HEK293 (cell line): ENCODE results near the gene MAML1.
A peak's percentile ranks its signal among the peaks of the same experiment; 100 is the strongest.

Experiments
- KLF1 ChIP-seq: fragments of 450-650 bp; formaldehyde crosslinking; IDR thresholded peaks from 2 replicates; pipeline ENCODE4 v1.5.1; 2016; ENCODE audit warnings: missing biosample characterization, missing genetic modification characterization
- KLF9 ChIP-seq: fragments of 450-650 bp; formaldehyde crosslinking; IDR thresholded peaks from 2 replicates; pipeline ENCODE4 v1.5.1; 2016; ENCODE audit warnings: missing biosample characterization, missing genetic modification characterization, low read depth
- OSR2 ChIP-seq: fragments of 450-650 bp; formaldehyde crosslinking; IDR thresholded peaks from 2 replicates; pipeline ENCODE4 v1.5.1; 2016; ENCODE audit warnings: missing biosample characterization, missing genetic modification characterization
- OVOL3 ChIP-seq: fragments of 450-650 bp; formaldehyde crosslinking; IDR thresholded peaks from 2 replicates; pipeline ENCODE4 v1.5.1; 2016; ENCODE audit warnings: missing biosample characterization, missing genetic modification characterization
- RBAK ChIP-seq: fragments of 450-650 bp; formaldehyde crosslinking; IDR thresholded peaks from 2 replicates; pipeline ENCODE4 v1.5.1; 2016; ENCODE audit warnings: missing biosample characterization, missing genetic modification characterization
- SP3 ChIP-seq: fragments of 450-650 bp; formaldehyde crosslinking; IDR thresholded peaks from 2 replicates; pipeline ENCODE4 v1.5.1; 2016; ENCODE audit warnings: missing biosample characterization, missing genetic modification characterization
- WT1 ChIP-seq: fragments of 450-650 bp; formaldehyde crosslinking; IDR thresholded peaks from 2 replicates; pipeline ENCODE4 v1.5.1; 2016; ENCODE audit warnings: missing biosample characterization, missing genetic modification characterization
- YY1 ChIP-seq: fragments of 450-650 bp; formaldehyde crosslinking; IDR thresholded peaks from 2 replicates; pipeline ENCODE4 v1.5.1; 2018; ENCODE audit warnings: missing biosample characterization, missing genetic modification characterization
- ZFP37 ChIP-seq: fragments of 450-650 bp; formaldehyde crosslinking; IDR thresholded peaks from 2 replicates; pipeline ENCODE4 v1.5.1; 2016; ENCODE audit warnings: missing biosample characterization, missing genetic modification characterization
- ZNF132 ChIP-seq: fragments of 450-650 bp; formaldehyde crosslinking; IDR thresholded peaks from 2 replicates; pipeline ENCODE4 v1.5.1; 2017; ENCODE audit warnings: missing biosample characterization, missing genetic modification characterization, borderline replicate concordance
- ZNF169 ChIP-seq: fragments of 450-650 bp; formaldehyde crosslinking; IDR thresholded peaks from 2 replicates; pipeline ENCODE4 v1.5.1; 2016; ENCODE audit warnings: missing biosample characterization, missing genetic modification characterization
- ZNF174 ChIP-seq: fragments of 450-650 bp; formaldehyde crosslinking; IDR thresholded peaks from 2 replicates; pipeline ENCODE4 v1.5.0; 2017; ENCODE audit warnings: missing biosample characterization, mild to moderate bottlenecking, missing genetic modification characterization
- ZNF19 ChIP-seq: fragments of 450-650 bp; formaldehyde crosslinking; IDR thresholded peaks from 2 replicates; pipeline ENCODE4; 2016; ENCODE audit warnings: missing biosample characterization, missing genetic modification characterization, low read depth
- ZNF214 ChIP-seq: fragments of 450-650 bp; formaldehyde crosslinking; IDR thresholded peaks from 2 replicates; pipeline ENCODE4 v1.5.1; 2017; ENCODE audit warnings: missing biosample characterization, mild to moderate bottlenecking, missing genetic modification characterization, borderline replicate concordance
- ZNF266 ChIP-seq: fragments of 450-650 bp; formaldehyde crosslinking; IDR thresholded peaks from 2 replicates; pipeline ENCODE4 v1.5.1; 2016; ENCODE audit warnings: missing biosample characterization, missing genetic modification characterization, low read depth
- ZNF302 ChIP-seq: fragments of 450-650 bp; formaldehyde crosslinking; IDR thresholded peaks from 2 replicates; pipeline ENCODE4 v1.5.1; 2016; ENCODE audit warnings: missing biosample characterization, missing genetic modification characterization, low read depth
- ZNF324 ChIP-seq: fragments of 450-650 bp; formaldehyde crosslinking; IDR thresholded peaks from 2 replicates; pipeline ENCODE4 v1.5.1; 2016; ENCODE audit warnings: missing biosample characterization, missing genetic modification characterization
- ZNF354C ChIP-seq: fragments of 450-650 bp; formaldehyde crosslinking; IDR thresholded peaks from 2 replicates; pipeline ENCODE4 v1.5.1; 2016; ENCODE audit warnings: missing biosample characterization, missing genetic modification characterization, low read depth, borderline replicate concordance
- ZNF394 ChIP-seq: fragments of 450-650 bp; formaldehyde crosslinking; IDR thresholded peaks from 2 replicates; pipeline ENCODE4 v1.5.1; 2016; ENCODE audit warnings: missing biosample characterization, missing genetic modification characterization, mild to moderate bottlenecking, moderate library complexity, borderline replicate concordance
- ZNF433 ChIP-seq: fragments of 450-650 bp; formaldehyde crosslinking; IDR thresholded peaks from 2 replicates; pipeline ENCODE4 v1.5.1; 2016; ENCODE audit warnings: missing biosample characterization, missing genetic modification characterization, low read depth
- ZNF449 ChIP-seq: fragments of 450-650 bp; formaldehyde crosslinking; IDR thresholded peaks from 2 replicates; pipeline ENCODE4 v1.5.1; 2017; ENCODE audit warnings: missing biosample characterization, mild to moderate bottlenecking, missing genetic modification characterization, moderate library complexity
- ZNF48 ChIP-seq: fragments of 450-650 bp; formaldehyde crosslinking; IDR thresholded peaks from 2 replicates; pipeline ENCODE4 v1.5.1; 2016; ENCODE audit warnings: missing biosample characterization, missing genetic modification characterization
- ZNF529 ChIP-seq: fragments of 450-650 bp; formaldehyde crosslinking; IDR thresholded peaks from 2 replicates; pipeline ENCODE4 v1.5.1; 2017; ENCODE audit warnings: missing genetic modification characterization, missing biosample characterization; ENCODE audit not compliant: insufficient replicate concordance
- ZNF544 ChIP-seq: fragments of 450-650 bp; formaldehyde crosslinking; IDR thresholded peaks from 2 replicates; pipeline ENCODE4 v1.5.0; 2017; ENCODE audit warnings: missing biosample characterization, missing genetic modification characterization
- ZNF585B ChIP-seq: fragments of 450-650 bp; formaldehyde crosslinking; IDR thresholded peaks from 2 replicates; pipeline ENCODE4 v1.5.1; 2016; ENCODE audit warnings: missing biosample characterization, missing genetic modification characterization
- ZNF610 ChIP-seq: fragments of 450-650 bp; formaldehyde crosslinking; IDR thresholded peaks from 2 replicates; pipeline ENCODE4 v1.5.1; 2016; ENCODE audit warnings: missing biosample characterization, missing genetic modification characterization, borderline replicate concordance
- ZNF621 ChIP-seq: fragments of 450-650 bp; formaldehyde crosslinking; IDR thresholded peaks from 2 replicates; pipeline ENCODE4 v1.5.1; 2017; ENCODE audit warnings: missing biosample characterization, missing genetic modification characterization
- ZNF624 ChIP-seq: fragments of 450-650 bp; formaldehyde crosslinking; IDR thresholded peaks from 2 replicates; pipeline ENCODE4 v1.5.1; 2017; ENCODE audit warnings: missing biosample characterization, missing genetic modification characterization
- ZNF626 ChIP-seq: fragments of 450-650 bp; sonication (Bioruptor Pico); formaldehyde crosslinking; IDR thresholded peaks from 2 replicates; pipeline ENCODE4 v1.5.1; 2018; ENCODE audit warnings: missing biosample characterization, missing genetic modification characterization, inconsistent platforms
- ZNF629 ChIP-seq: fragments of 450-650 bp; formaldehyde crosslinking; IDR thresholded peaks from 2 replicates; pipeline ENCODE4 v1.5.1; 2017; ENCODE audit warnings: missing biosample characterization, missing genetic modification characterization
- ZNF645 ChIP-seq: fragments of 450-650 bp; formaldehyde crosslinking; IDR thresholded peaks from 2 replicates; pipeline ENCODE4; 2016; ENCODE audit warnings: missing biosample characterization, missing genetic modification characterization
- ZNF670 ChIP-seq: fragments of 450-650 bp; formaldehyde crosslinking; IDR thresholded peaks from 2 replicates; pipeline ENCODE4 v1.5.1; 2016; ENCODE audit warnings: missing biosample characterization, missing genetic modification characterization, low read depth
- ZNF677 ChIP-seq: fragments of 450-650 bp; IDR thresholded peaks from 2 replicates; pipeline ENCODE4 v1.5.0; 2018; ENCODE audit warnings: missing biosample characterization, mild to moderate bottlenecking, missing genetic modification characterization, moderate library complexity
- ZNF785 ChIP-seq: fragments of 450-650 bp; formaldehyde crosslinking; IDR thresholded peaks from 2 replicates; pipeline ENCODE4 v1.5.1; 2016; ENCODE audit warnings: missing biosample characterization, missing genetic modification characterization
- TF ChIP-seq, protein P1 (sequence below): fragments of 450-650 bp; formaldehyde crosslinking; IDR thresholded peaks from 2 replicates; pipeline ENCODE4 v1.5.1; 2016; ENCODE audit warnings: missing biosample characterization, missing genetic modification characterization

MAML1 gene

DNA sequence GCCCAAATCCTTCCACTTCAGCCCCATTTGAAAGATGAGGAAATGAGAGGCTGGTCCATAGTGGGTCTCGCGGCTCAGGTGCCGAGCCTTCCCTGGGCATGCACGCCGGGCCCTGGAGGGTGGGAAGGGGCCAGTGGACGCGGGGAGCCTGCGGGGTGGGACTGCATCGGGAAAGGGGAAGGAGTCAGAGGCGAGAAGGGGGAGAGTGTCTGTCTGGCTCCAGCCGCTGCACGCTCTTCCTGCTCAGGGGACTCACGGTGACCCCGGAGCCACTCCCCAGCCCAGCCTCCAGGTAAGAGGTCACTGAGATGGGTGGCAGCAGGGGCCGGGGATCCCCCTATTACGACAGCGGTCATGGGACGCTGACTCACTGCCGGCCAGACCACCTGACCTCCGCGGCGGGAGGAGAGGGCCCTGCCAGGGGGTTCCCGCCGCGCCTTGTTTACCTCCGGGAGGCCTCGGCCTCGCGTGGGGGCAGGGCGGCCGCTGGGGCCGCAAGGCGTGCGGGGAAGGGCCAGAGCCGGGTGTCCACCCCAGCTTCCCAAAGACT lies 86.2 kb downstream of the MAML1 start (continued):
- TF ChIP-seq ZNF266 (tag by site-specific recombination) (no peak), ZNF585B (tag by site-specific recombination) (no peak), OVOL3 (no peak), ZNF785 (tag by site-specific recombination) (peak; percentile 85; the same call in 1 of the 2 replicates), ZNF529 (no peak), SP3 (tag by site-specific recombination) (peak; percentile 97), ZNF610 (peak; percentile 72; the same call in 1 of the 2 replicates), ZNF670 (no peak), ZFP37 (tag by site-specific recombination) (peak; percentile 71), WT1 (tag by site-specific recombination) (peak; percentile 92), RBAK (tag by site-specific recombination) (no peak), ZNF19 (tag by site-specific recombination) (no peak), ZNF544 (tag by site-specific recombination) (no peak), ZNF132 (tag by site-specific recombination) (no peak), ZNF449 (tag by site-specific recombination) (no peak; the same call in 1 of the 2 replicates), ZNF174 (tag by site-specific recombination) (no peak), ZNF354C (tag by site-specific recombination) (no peak), ZNF624 (tag by site-specific recombination) (no peak), ZNF677 (tag by site-specific recombination) (no peak), ZNF324 (tag by site-specific recombination) (peak; percentile 93), OSR2 (tag by site-specific recombination) (no peak; the same call in 1 of the 2 replicates), ZNF302 (tag by site-specific recombination) (no peak), ZNF48 (tag by site-specific recombination) (no peak), ZNF433 (tag by site-specific recombination) (no peak), YY1 (0 out of 2 replicates have a peak, but pooled peaks have one; percentile 28), ZNF214 (tag by site-specific recombination) (no peak), ZNF394 (peak; percentile 82), KLF1 (tag by site-specific recombination) (peak; percentile 90), ZNF621 (no peak), ZNF629 (tag by site-specific recombination) (peak; percentile 99), KLF9 (tag by site-specific recombination) (peak; percentile 69), ZNF626 (tag by site-specific recombination) (no peak), ZNF169 (tag by site-specific recombination) (no peak), ZNF645 (no peak)
- TF ChIP-seq, protein P1, sequence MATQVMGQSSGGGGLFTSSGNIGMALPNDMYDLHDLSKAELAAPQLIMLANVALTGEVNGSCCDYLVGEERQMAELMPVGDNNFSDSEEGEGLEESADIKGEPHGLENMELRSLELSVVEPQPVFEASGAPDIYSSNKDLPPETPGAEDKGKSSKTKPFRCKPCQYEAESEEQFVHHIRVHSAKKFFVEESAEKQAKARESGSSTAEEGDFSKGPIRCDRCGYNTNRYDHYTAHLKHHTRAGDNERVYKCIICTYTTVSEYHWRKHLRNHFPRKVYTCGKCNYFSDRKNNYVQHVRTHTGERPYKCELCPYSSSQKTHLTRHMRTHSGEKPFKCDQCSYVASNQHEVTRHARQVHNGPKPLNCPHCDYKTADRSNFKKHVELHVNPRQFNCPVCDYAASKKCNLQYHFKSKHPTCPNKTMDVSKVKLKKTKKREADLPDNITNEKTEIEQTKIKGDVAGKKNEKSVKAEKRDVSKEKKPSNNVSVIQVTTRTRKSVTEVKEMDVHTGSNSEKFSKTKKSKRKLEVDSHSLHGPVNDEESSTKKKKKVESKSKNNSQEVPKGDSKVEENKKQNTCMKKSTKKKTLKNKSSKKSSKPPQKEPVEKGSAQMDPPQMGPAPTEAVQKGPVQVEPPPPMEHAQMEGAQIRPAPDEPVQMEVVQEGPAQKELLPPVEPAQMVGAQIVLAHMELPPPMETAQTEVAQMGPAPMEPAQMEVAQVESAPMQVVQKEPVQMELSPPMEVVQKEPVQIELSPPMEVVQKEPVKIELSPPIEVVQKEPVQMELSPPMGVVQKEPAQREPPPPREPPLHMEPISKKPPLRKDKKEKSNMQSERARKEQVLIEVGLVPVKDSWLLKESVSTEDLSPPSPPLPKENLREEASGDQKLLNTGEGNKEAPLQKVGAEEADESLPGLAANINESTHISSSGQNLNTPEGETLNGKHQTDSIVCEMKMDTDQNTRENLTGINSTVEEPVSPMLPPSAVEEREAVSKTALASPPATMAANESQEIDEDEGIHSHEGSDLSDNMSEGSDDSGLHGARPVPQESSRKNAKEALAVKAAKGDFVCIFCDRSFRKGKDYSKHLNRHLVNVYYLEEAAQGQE = peak; percentile 28; the same call in 1 of the 2 replicates
